ENCODE measurements around the gene MAML3. TPM values are rescaled to one million over a fixed set of nuclear protein-coding genes. Genes with fewer than 3 reads are reported as not detected.

Gene MAML3
- total RNA-seq, 3 donors from 2014 or later: 0.60 to 1.0 (median 0.73) TPM

DNA sequence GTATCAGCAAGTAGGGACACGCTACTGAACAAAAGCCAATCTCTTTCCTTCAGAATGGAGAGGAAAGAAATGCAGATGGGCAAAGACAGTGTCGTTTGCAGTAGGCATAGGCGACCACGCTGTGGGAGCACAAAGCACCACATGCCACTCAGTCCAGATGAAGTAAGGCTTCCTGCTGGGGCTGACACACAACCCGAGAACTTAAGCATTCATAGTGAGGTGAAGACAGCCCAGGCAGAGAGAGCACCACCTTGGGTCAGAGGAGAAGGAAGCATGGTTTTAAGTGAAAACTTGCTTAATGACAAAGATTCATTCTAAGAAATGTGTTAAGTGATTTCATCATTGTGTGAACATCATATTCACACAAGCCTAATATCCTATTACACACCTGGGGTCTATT, 249.6 kb downstream of the MAML3 start:
- Mint-ChIP-seq H3K4me3 (no peak overlapping the region), H3K4me1 (ENCODE audit: low read depth) (no peaks in the 10 kb centered on the region), H3K27me3 (ENCODE audit: low read depth) (no peaks in the 10 kb centered on the region), H3K9me3 (peaks cover 4% of the 10 kb centered on the region), H3K36me3 (ENCODE audit: insufficient read depth) (no peaks in the 10 kb centered on the region)
- ATAC-seq (no peak), DNase-seq (no peak)

DNA sequence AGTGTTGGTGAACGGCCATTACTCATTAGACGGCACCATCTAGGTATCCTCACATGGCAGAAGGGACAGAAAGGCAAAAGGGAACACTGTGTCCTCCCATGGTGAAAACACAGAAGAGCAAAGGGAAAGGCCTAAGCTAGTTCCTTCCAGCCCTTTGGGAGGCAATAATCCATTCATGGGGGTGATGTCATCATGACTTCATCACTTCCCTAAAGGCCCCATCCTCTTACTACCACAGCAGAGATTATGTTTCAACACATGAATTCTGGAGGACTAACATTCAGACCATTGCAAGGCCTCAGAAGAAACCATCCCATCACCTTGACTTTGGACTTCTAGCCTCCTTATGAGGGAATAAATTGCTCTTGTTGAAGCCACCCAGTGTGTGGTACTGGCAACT, 250.1 kb downstream of the MAML3 start:
- peaks cover 1% of the 10 kb centered on the region for H3K4me1 Mint-ChIP-seq (ENCODE audit: low read depth)
- DNase-seq (no peak), ATAC-seq (no peak)
- peaks cover 4% of the 10 kb centered on the region for H3K9me3 Mint-ChIP-seq
- no peak overlapping the region for H3K4me3 Mint-ChIP-seq
- no peaks in the 10 kb centered on the region for H3K27me3 Mint-ChIP-seq (ENCODE audit: low read depth)
- no peaks in the 10 kb centered on the region for H3K36me3 Mint-ChIP-seq (ENCODE audit: insufficient read depth)

DNA sequence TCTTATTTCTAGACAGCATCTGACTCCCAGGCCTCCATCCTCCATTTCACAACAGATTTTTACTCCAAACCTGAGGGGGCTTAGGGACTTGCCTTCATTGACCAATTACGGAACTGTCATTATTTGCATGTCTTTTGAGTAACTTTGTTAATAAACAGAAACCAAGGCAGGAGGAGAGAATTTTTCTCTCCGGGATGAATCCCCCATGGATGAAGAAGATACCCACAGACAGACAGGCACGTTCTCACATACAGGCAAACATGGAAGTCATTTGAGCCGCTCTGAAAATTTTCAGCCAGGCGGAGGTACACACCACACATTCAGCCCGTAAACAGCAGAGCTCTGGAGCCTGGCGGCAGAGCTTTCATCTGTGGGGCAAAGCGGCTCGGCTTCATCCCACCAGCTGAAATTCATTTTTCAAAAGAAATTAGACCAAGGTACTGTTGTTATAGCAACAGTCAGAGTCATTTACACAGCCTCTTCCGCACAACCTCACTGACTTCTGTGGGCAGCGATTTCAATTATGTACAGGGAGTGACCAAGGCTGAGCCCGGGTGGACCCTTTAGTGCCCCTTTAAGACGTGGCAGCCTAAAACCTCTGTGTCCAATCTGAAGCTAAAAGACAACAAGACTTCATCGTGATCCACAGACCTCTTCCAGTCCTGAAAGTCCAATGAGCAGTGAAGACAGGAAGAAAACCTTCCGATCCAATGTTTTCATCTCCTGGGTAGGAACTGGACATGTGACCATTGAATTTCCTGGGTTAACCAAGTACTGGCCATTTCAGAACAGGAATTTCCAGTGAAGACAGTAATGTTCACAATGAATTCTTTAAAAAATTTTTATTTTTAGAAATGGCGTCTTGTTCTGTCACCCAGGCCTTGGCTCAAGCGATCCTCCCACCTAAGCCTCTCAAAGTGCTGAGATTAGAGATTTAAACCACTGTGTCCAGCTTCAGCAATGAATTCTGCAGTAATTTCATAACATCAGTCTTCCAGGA, 251.4 kb downstream of the MAML3 start:
- DNase-seq (no peak), ATAC-seq (no peak)
- no peaks in the 10 kb centered on the region for H3K27me3 Mint-ChIP-seq (ENCODE audit: low read depth)
- H3K36me3 Mint-ChIP-seq (ENCODE audit: insufficient read depth): no peaks in the 10 kb centered on the region
- peaks cover 4% of the 10 kb centered on the region for H3K9me3 Mint-ChIP-seq
- H3K4me1 Mint-ChIP-seq (ENCODE audit: low read depth): peaks cover 6% of the 10 kb centered on the region
- no peak overlapping the region for H3K4me3 Mint-ChIP-seq

DNA sequence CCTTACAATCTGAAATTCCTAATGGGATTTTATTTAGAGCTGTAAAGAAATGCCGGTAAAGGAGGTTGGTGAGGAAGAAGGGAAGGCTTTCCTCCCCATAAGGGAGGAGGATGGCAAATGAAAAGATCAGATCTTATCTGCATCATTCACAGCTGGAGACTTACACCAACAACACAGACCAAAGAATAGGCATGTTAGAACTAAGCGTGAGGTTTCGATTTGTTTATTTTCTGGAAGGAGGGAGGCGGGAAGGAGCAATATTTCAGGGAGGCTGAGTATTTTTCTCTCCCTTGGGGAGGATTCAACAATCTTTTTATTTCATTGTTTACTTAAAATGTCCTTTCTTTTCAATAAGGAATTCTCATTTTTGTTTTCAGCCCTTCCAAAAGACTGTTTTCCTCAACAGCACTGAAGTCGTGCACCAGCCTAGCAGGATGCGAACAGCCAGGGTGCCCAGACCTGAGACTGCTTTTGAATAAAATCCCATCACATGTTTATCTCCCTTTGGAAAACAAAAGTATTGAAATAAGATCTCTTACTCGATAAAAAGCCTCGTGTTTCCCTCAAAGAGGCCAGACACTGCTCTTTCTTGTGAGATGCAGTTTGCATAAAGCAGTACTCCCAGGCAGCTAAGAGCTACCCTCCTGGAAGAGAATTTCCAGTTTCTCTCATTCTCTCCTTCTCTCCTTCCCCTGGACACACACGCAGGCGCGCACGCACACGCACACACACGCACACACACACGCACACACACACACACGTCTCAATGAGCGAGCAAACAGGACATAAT, 252.3 kb downstream of the MAML3 start:
- peaks cover 4% of the 10 kb centered on the region for H3K9me3 Mint-ChIP-seq
- DNase-seq: no peak
- no peaks in the 10 kb centered on the region for H3K27me3 Mint-ChIP-seq (ENCODE audit: low read depth)
- H3K4me1 Mint-ChIP-seq (ENCODE audit: low read depth): peaks cover 6% of the 10 kb centered on the region
- no peak overlapping the region for H3K4me3 Mint-ChIP-seq
- H3K36me3 Mint-ChIP-seq (ENCODE audit: insufficient read depth): no peaks in the 10 kb centered on the region
- no peak for ATAC-seq

DNA sequence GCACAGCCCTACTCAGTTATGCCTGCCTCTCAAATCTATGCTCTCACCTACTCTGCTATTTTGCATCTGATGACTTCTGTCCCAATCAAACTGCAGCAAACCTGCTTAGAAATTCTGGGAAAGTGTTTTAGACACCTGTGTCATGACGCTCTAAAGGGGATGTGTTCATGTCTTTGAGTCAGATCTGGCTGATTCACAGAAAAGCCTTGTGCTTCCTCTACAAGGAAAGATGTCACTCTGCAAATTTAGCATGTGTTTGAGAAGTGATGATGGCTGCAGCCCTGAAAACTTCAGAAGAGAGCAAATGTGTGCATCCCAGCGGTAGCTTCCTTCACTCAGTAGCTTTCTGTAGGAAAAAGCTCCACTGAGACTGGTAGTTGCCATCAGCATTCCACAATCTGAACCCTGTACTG, 253.0 kb downstream of the MAML3 start:
- DNase-seq (no peak), ATAC-seq (peak in 1 of 2 donors; percentile 65)
- H3K4me1 Mint-ChIP-seq (ENCODE audit: low read depth): peaks cover 6% of the 10 kb centered on the region

DNA sequence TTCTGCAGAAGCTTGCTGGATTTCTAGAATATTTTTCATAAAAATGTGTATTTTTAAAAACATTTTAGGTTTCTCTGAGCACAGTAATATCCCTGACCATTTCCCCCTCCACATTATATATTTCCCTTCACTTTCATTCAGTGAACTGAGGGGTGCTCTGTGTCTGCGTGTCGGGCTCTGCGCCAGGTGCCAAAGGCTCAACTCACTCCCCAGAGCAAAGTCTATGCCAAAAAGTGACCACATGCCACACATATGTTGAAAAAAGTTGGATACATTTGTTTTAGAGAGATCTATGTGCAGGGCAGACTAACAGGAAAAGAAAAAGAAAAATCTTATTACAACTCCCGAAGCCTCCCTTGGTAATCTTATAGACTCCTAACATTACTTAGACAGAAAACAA, 254.6 kb downstream of the MAML3 start:
- Mint-ChIP-seq H3K4me3 (no peak overlapping the region), H3K27me3 (ENCODE audit: low read depth) (no peaks in the 10 kb centered on the region), H3K4me1 (ENCODE audit: low read depth) (peaks cover 6% of the 10 kb centered on the region), H3K36me3 (ENCODE audit: insufficient read depth) (no peaks in the 10 kb centered on the region), H3K9me3 (no peaks in the 10 kb centered on the region)
- DNase-seq (no peak), ATAC-seq (no peak)

More for the DNA sequence above, 253.0 kb downstream of the MAML3 start:
- H3K27me3 Mint-ChIP-seq (ENCODE audit: low read depth): no peaks in the 10 kb centered on the region
- H3K9me3 Mint-ChIP-seq: peaks cover 4% of the 10 kb centered on the region
- H3K36me3 Mint-ChIP-seq (ENCODE audit: insufficient read depth): no peaks in the 10 kb centered on the region
- H3K4me3 Mint-ChIP-seq: no peak overlapping the region

DNA sequence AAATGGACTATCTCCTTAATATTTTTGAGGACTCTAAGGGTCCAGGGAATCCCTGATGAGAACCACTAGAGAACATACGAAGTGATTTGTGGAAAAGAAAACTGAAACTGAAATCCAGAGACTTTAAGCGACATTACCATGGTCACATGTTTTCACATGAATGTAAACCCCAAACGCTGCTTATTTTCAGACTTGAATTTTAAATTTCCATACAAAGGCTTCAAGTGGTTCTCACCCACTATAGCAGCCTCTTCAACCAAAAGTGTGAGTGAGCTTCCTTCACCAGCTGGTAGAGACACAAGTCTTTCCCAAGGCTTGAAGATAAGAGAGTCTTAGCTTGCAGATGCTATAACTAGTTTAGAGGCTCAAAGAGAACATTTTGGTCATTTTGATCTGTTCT, 255.7 kb downstream of the MAML3 start:
- no peaks in the 10 kb centered on the region for H3K9me3 Mint-ChIP-seq
- H3K4me3 Mint-ChIP-seq: peak overlapping the region; percentile 16
- no peaks in the 10 kb centered on the region for H3K36me3 Mint-ChIP-seq (ENCODE audit: insufficient read depth)
- no peaks in the 10 kb centered on the region for H3K27me3 Mint-ChIP-seq (ENCODE audit: low read depth)
- ATAC-seq (no peak), DNase-seq (no peak)
- H3K4me1 Mint-ChIP-seq (ENCODE audit: low read depth): peaks cover 6% of the 10 kb centered on the region

DNA sequence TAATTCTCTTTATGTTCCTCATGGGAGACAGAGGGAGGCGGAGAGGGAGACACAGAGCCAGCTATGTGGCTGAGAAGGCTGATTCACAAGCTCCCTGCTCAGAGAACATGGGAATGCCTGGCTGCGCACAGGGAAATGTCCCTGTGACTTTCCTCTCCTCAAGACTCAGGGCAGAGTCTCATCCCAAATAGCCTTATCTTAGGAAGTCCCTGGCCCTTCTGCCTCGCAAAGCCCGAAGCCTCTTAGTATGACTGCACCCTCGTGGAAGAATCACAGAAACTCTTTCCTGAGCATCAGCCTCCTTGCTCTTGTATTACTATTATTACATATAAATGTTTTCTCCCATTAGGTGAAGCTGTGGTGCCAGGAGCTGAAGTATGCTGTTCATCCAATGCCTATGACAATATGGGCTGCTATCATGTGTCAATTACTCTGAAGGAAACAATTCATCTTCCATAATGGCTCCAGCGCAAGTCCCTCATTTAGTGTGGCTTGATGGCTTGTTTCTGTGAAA, 257.8 kb downstream of the MAML3 start:
- Mint-ChIP-seq H3K27me3 (ENCODE audit: low read depth) (no peaks in the 10 kb centered on the region), H3K9me3 (no peaks in the 10 kb centered on the region), H3K4me1 (ENCODE audit: low read depth) (peaks cover 6% of the 10 kb centered on the region), H3K4me3 (no peak overlapping the region), H3K36me3 (ENCODE audit: insufficient read depth) (no peaks in the 10 kb centered on the region)
- ATAC-seq (no peak), DNase-seq (no peak)

DNA sequence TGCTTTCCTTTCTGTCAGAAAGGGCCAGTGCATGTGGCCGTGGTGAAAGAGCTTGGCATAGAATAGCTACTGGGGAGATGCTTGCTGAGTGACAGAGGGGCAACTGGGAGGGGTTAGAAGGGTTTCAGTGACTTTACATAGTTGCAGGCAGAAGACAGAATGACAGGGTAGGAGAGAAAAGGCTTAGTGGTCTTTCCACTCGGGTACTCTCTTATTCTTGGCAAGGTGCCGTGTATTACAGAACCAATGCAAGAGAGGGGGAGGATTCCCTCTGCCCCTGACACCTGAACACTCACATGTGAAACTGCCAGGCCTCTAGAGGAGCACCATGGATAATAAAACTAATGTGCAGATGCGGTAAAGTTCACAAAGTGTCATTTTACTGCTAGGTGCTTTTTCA, 260.2 kb downstream of the MAML3 start:
- Mint-ChIP-seq H3K9me3 (no peaks in the 10 kb centered on the region), H3K36me3 (ENCODE audit: insufficient read depth) (no peaks in the 10 kb centered on the region), H3K27me3 (ENCODE audit: low read depth) (no peaks in the 10 kb centered on the region), H3K4me1 (ENCODE audit: low read depth) (peaks cover 5% of the 10 kb centered on the region), H3K4me3 (no peak overlapping the region)
- no peak for ATAC-seq
- DNase-seq: no peak

DNA sequence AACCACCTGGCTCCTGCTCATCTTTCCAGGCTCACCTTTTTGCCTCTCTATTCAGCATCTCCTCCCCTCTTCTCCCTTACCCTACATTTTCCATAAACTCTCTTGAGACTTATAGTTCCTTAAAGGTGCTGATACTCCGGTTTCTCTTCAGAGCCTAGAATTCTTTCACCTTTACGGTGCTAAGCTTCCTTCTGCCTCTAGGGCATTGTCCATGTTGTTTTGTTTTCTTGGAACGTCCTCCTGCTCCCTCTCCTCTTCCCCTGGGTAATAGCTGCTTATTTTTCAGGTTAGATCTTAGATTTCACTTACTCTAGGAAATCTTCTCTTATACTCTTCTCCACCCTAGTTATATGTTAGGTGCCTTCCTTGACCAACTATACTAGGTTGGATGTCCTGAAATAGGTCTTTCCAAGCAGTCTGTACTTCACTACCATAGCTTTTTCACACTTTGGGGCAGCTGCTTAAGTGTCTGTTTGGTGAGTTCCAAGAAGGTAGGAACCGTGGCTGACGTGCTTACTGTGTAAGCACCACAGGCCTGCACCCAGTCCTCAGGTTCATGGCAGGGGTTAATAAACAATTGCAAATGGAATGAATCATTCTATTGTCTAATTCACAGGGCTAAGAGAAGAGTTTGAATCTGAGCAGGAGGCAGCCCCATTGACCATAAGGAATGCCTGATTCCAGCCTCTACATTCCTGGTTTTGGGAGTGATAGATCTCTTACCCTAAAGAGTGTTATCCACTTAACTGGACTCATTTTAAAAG, 260.8 kb downstream of the MAML3 start:
- Mint-ChIP-seq H3K4me3 (no peak overlapping the region), H3K27me3 (ENCODE audit: low read depth) (no peaks in the 10 kb centered on the region)

DNA sequence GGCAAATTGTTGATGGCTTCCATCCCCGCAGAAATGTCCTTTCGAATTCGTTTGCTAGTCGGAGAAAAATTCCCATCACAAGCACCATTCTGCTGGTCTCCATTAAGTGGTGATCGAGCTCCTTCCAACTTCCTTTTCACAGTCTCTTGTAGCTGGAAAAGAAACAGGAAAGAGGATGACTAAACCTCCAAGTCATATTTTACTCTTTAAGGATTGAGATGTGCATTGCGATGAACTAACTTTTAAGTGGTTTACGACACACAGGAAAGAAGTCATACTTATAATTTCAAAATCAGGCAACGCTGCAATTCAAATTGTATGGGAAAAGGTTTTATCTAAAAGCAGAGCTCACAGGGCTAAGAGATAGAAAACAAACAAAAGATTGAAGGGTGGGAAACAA, 263.2 kb downstream of the MAML3 start:
- Mint-ChIP-seq H3K4me1 (ENCODE audit: low read depth) (no peaks in the 10 kb centered on the region), H3K4me3 (no peak overlapping the region), H3K27me3 (ENCODE audit: low read depth) (no peaks in the 10 kb centered on the region), H3K36me3 (ENCODE audit: insufficient read depth) (no peaks in the 10 kb centered on the region), H3K9me3 (no peaks in the 10 kb centered on the region)
- ATAC-seq (no peak), DNase-seq (no peak)

More for the DNA sequence above, 260.8 kb downstream of the MAML3 start:
- no peaks in the 10 kb centered on the region for H3K9me3 Mint-ChIP-seq
- DNase-seq (no peak), ATAC-seq (no peak)
- H3K4me1 Mint-ChIP-seq (ENCODE audit: low read depth): no peaks in the 10 kb centered on the region
- no peaks in the 10 kb centered on the region for H3K36me3 Mint-ChIP-seq (ENCODE audit: insufficient read depth)

DNA sequence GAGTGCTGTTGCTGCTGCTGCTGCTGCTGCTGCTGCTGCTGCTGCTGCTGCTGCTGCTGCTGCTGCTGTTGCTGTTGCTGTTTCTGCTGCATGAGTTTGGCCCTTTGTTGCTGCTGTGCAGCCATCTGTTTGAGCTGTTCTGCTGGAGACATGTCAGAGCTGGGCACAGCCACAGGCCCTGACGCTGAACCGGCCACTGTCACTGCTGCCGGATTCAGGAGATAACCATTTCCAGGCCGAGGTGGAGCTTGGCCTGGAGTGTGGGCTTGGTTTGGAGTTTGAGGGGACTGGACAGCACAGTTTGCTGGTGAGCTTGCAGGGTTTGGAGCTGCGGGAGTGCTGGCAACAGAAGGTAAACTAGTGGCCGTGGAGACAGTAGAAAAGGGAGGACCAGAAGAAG, 264.1 kb downstream of the MAML3 start:
- Mint-ChIP-seq H3K27me3 (ENCODE audit: low read depth) (no peaks in the 10 kb centered on the region), H3K9me3 (no peaks in the 10 kb centered on the region), H3K4me1 (ENCODE audit: low read depth) (no peaks in the 10 kb centered on the region), H3K4me3 (no peak overlapping the region), H3K36me3 (ENCODE audit: insufficient read depth) (no peaks in the 10 kb centered on the region)
- no peak for DNase-seq
- no peak for ATAC-seq

DNA sequence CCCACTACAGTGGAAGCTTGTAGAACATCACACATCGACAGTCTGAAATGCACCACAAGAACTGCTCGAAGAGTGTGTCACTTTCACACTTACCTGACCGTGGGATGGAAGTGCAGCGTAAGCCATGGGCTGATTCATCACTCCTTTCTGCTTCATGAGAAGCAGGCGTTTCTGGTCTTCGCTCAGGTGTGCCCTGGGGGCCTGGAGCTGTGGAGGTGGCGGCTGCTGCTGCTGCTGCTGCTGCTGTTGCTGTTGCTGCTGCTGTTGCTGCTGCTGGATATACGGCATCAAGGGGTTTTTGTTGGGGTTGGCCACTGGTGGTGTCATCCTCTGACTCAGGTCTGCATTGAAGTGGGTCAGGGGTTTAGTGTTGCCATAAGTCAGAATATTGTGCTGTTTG, 264.7 kb downstream of the MAML3 start:
- no peaks in the 10 kb centered on the region for H3K27me3 Mint-ChIP-seq (ENCODE audit: low read depth)
- no peaks in the 10 kb centered on the region for H3K9me3 Mint-ChIP-seq
- peak; percentile 37 to 48 for ATAC-seq
- H3K4me1 Mint-ChIP-seq (ENCODE audit: low read depth): no peaks in the 10 kb centered on the region
- DNase-seq: no peak
- no peaks in the 10 kb centered on the region for H3K36me3 Mint-ChIP-seq (ENCODE audit: insufficient read depth)
- no peak overlapping the region for H3K4me3 Mint-ChIP-seq

Measured in activated T-cell treated with anti-CD3 and anti-CD28 coated beads, Interleukin-2, amount 50 U/mL, for 4 hours (primary cell).